ENCODE measurements around the gene ABCA8.

- TF ChIP-seq, protein P1, sequence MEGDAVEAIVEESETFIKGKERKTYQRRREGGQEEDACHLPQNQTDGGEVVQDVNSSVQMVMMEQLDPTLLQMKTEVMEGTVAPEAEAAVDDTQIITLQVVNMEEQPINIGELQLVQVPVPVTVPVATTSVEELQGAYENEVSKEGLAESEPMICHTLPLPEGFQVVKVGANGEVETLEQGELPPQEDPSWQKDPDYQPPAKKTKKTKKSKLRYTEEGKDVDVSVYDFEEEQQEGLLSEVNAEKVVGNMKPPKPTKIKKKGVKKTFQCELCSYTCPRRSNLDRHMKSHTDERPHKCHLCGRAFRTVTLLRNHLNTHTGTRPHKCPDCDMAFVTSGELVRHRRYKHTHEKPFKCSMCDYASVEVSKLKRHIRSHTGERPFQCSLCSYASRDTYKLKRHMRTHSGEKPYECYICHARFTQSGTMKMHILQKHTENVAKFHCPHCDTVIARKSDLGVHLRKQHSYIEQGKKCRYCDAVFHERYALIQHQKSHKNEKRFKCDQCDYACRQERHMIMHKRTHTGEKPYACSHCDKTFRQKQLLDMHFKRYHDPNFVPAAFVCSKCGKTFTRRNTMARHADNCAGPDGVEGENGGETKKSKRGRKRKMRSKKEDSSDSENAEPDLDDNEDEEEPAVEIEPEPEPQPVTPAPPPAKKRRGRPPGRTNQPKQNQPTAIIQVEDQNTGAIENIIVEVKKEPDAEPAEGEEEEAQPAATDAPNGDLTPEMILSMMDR (IDR thresholded peaks at IDR 0.05): no peak
- no peak for TF ChIP-seq POLR2A (IDR thresholded peaks at IDR 0.05)
Measured at GRCh38 chr17:68909066-68909465, 46.1 kb downstream of the ABCA8 start.

All from heart left ventricle (tissue), 13 donors.